ENCODE results near the gene LIG4.

GRCh38 chr13:108194435-108194936 is 20.9 kb downstream of the LIG4 start:
- TF ChIP-seq POLR2A (IDR thresholded peaks at IDR 0.05; ENCODE audit: low read depth, low read length) (no peak), BHLHE40 (IDR thresholded peaks at IDR 0.05; ENCODE audit: low read depth, low read length) (no peak), RCOR1 (IDR thresholded peaks at IDR 0.05; ENCODE audit: insufficient replicate concordance, low read length) (no peak), RAD21 (IDR thresholded peaks at IDR 0.05; ENCODE audit: low read length) (no peak), MAFK (IDR thresholded peaks at IDR 0.05; ENCODE audit: low read depth, low read length) (no peak), USF2 (IDR thresholded peaks at IDR 0.05; ENCODE audit: low read depth, low read length) (no peak), ELK1 (IDR thresholded peaks at IDR 0.05; ENCODE audit: borderline replicate concordance, low read depth, low read length) (no peak), MXI1 (IDR thresholded peaks at IDR 0.05; ENCODE audit: borderline replicate concordance, low read depth, low read length) (no peak)
- TF ChIP-seq, protein P1, sequence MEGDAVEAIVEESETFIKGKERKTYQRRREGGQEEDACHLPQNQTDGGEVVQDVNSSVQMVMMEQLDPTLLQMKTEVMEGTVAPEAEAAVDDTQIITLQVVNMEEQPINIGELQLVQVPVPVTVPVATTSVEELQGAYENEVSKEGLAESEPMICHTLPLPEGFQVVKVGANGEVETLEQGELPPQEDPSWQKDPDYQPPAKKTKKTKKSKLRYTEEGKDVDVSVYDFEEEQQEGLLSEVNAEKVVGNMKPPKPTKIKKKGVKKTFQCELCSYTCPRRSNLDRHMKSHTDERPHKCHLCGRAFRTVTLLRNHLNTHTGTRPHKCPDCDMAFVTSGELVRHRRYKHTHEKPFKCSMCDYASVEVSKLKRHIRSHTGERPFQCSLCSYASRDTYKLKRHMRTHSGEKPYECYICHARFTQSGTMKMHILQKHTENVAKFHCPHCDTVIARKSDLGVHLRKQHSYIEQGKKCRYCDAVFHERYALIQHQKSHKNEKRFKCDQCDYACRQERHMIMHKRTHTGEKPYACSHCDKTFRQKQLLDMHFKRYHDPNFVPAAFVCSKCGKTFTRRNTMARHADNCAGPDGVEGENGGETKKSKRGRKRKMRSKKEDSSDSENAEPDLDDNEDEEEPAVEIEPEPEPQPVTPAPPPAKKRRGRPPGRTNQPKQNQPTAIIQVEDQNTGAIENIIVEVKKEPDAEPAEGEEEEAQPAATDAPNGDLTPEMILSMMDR (conservative IDR thresholded peaks at IDR 0.05; ENCODE audit: low read depth, low read length): no peak
